Upper lobe of left lung (tissue), 6 donors: ENCODE data around the gene QKI. TPM values are rescaled to one million over a fixed set of nuclear protein-coding genes. Genes with fewer than 3 reads are reported as not detected.

Experiments
- ATAC-seq, 2 donors: fragments of 200-7000 bp; cut with Tn5 transposase; one replicate each; pipeline ENCODE4 v1.9.1; 2022; ENCODE audit warnings: mild to moderate bottlenecking in 2 of 2, moderate library complexity in 2 of 2; ENCODE audit not compliant: low FRiP score in 2 of 2
- DNase-seq, 2 donors: peaks; one replicate each; pipeline ENCODE4 v3.0.0-alpha.2; 2019 to 2020
- H3K27ac ChIP-seq, 4 donors: fragments of 200-600 bp; sonication (generic); one replicate each; pipeline ENCODE4 v1.5.1; 2016 to 2019
- H3K27me3 ChIP-seq, 4 donors: fragments of 200-600 bp; sonication (generic); one replicate each; pipeline ENCODE4 v1.5.1; 2017 to 2019
- H3K36me3 ChIP-seq, 4 donors: fragments of 200-600 bp; sonication (generic); one replicate each; pipeline ENCODE4 v1.5.1; 2016 to 2019
- H3K4me1 ChIP-seq, 4 donors: fragments of 200-600 bp; sonication (generic); one replicate each; pipeline ENCODE4 v1.5.1; 2018 to 2019
- H3K4me3 ChIP-seq, 4 donors: fragments of 200-600 bp; sonication (generic); one replicate each; pipeline ENCODE4 v1.5.1; 2017 to 2019; ENCODE audit warnings: mild to moderate bottlenecking in 2 of 4, moderate library complexity in 1 of 4
- H3K9me3 ChIP-seq, 4 donors: fragments of 200-600 bp; sonication (generic); one replicate each; pipeline ENCODE4 v1.5.1; 2018 to 2019
- CTCF ChIP-seq, 6 experiments: fragments of 450-650 bp in 4 of 6; fragments of 200-600 bp in 2 of 6; sonication (generic) in 2 of 6; IDR thresholded peaks; one replicate each; pipeline ENCODE4 v1.5.1; 2016 to 2019; ENCODE audit warnings: antibody characterized with exemption in 6 of 6
- EP300 ChIP-seq, 4 donors: sonication (generic); formaldehyde crosslinking; IDR thresholded peaks; one replicate each; pipeline ENCODE4 v1.5.1; 2017; ENCODE audit warnings: antibody characterized with exemption in 4 of 4, control low read depth in 2 of 4
- POLR2A ChIP-seq, 4 donors: fragments of 450-650 bp; IDR thresholded peaks; one replicate each; pipeline ENCODE4 v1.5.1; 2016 to 2017; ENCODE audit warnings: antibody characterized with exemption in 4 of 4, mild to moderate bottlenecking in 2 of 4
- POLR2AphosphoS5 ChIP-seq, 2 donors: sonication (generic); formaldehyde crosslinking; IDR thresholded peaks; one replicate each; pipeline ENCODE4 v1.5.1; 2017; ENCODE audit warnings: antibody characterized with exemption in 2 of 2
- WGBS, 2 donors: methylation state at CpG; one replicate each; pipeline ENCODE4 v1.1.5; 2017 to 2018; 5-methylcytosine and 5-hydroxymethylcytosine counted together
- total RNA-seq, 6 donors: library from RNA; depleted of rRNA in 4 of 6; stranded (reverse); fragments of >200 nt in 4 of 6; gene quantifications; one replicate each; pipeline versions ENCODE4 v1.1.0 to v1.2.1, GENCODE V29; 2016 to 2021
- donor health status: DM: no; HTN: no; CAD: no; lungs with moderate emphysema.
- donor health status: DM: no; HTN: yes; CAD: no; lungs with severe emphysema.

QKI gene
- total RNA-seq, 6 donors from 2014 or later = 181 to 273 (median 226) TPM

GRCh38 chr6:163418311-163419029 lies 4.0 kb downstream of the QKI start:
- H3K4me3 ChIP-seq = peak overlapping the region in 3 of 4 donors; percentile 1 to 93 (median 87)
- peaks cover 30 to 47% (median 44%) of the 10 kb centered on the region in 4 donors for H3K4me1 ChIP-seq
- WGBS, 2 donors = 21 to 30% methylated on average over 5 of the region's 5 CpGs
- TF ChIP-seq POLR2A (IDR thresholded peaks at IDR 0.05) (no peak), EP300 (IDR thresholded peaks at IDR 0.05) (no peak), CTCF (IDR thresholded peaks at IDR 0.05) (no peak), POLR2AphosphoS5 (IDR thresholded peaks at IDR 0.05) (no peak)
- no peak for ATAC-seq
- DNase-seq = no peak
- H3K27me3 ChIP-seq = no peaks in the 10 kb centered on the region
- peak overlapping the region; percentile 6 to 100 (median 99) for H3K27ac ChIP-seq
- no peaks in the 10 kb centered on the region for H3K9me3 ChIP-seq
- H3K36me3 ChIP-seq = no peaks in the 10 kb centered on the region

GRCh38 chr6:163419413-163420288 lies 5.1 kb downstream of the QKI start:
- H3K4me1 ChIP-seq = peaks cover 38 to 59% (median 53%) of the 10 kb centered on the region in 4 donors
- no peak for DNase-seq
- WGBS, 2 donors = 18 to 27% methylated on average over 6 of the region's 6 CpGs

GRCh38 chr6:163420289-163420614 lies 5.7 kb downstream of the QKI start:
- DNase-seq (no peak), ATAC-seq (no peak)
- WGBS, 2 donors = 14 to 32% methylated on average over 2 of the region's 2 CpGs
- TF ChIP-seq POLR2AphosphoS5 (IDR thresholded peaks at IDR 0.05) (no peak), POLR2A (IDR thresholded peaks at IDR 0.05) (no peak), CTCF (IDR thresholded peaks at IDR 0.05) (no peak), EP300 (IDR thresholded peaks at IDR 0.05) (no peak)
- H3K9me3 ChIP-seq = no peaks in the 10 kb centered on the region
- H3K36me3 ChIP-seq = no peaks in the 10 kb centered on the region
- no peaks in the 10 kb centered on the region for H3K27me3 ChIP-seq
- H3K4me3 ChIP-seq = peak overlapping the region in 1 of 4 donors; percentile 12
- H3K4me1 ChIP-seq = peaks cover 44 to 62% (median 59%) of the 10 kb centered on the region in 4 donors
- peak overlapping the region in 3 of 4 donors; percentile 99 to 100 (median 99) for H3K27ac ChIP-seq

More at GRCh38 chr6:163419413-163420288, 5.1 kb downstream of the QKI start:
- TF ChIP-seq POLR2AphosphoS5 (IDR thresholded peaks at IDR 0.05) (no peak), POLR2A (IDR thresholded peaks at IDR 0.05) (no peak), CTCF (IDR thresholded peaks at IDR 0.05) (no peak), EP300 (IDR thresholded peaks at IDR 0.05) (no peak)
- ATAC-seq = no peak
- Histone ChIP-seq H3K27ac (peak overlapping the region; percentile 33 to 100 (median 99)), H3K9me3 (no peaks in the 10 kb centered on the region), H3K36me3 (no peaks in the 10 kb centered on the region), H3K27me3 (no peaks in the 10 kb centered on the region), H3K4me3 (peak overlapping the region in 2 of 4 donors; percentile 87 to 93)

GRCh38 chr6:163422550-163422949 lies 8.0 kb downstream of the QKI start:
- H3K27ac ChIP-seq = peak overlapping the region; percentile 18 to 50 (median 28)
- ATAC-seq (no peak), DNase-seq (no peak)
- H3K9me3 ChIP-seq = no peaks in the 10 kb centered on the region
- no peaks in the 10 kb centered on the region for H3K27me3 ChIP-seq
- TF ChIP-seq POLR2AphosphoS5 (IDR thresholded peaks at IDR 0.05) = no peak
- TF ChIP-seq CTCF (IDR thresholded peaks at IDR 0.05) = no peak
- no peak for TF ChIP-seq POLR2A (IDR thresholded peaks at IDR 0.05)
- no peak for TF ChIP-seq EP300 (IDR thresholded peaks at IDR 0.05)
- no peaks in the 10 kb centered on the region for H3K36me3 ChIP-seq
- WGBS, 2 donors = 70 to 74% methylated on average over 3 of the region's 3 CpGs
- peaks cover 57 to 84% (median 73%) of the 10 kb centered on the region in 4 donors for H3K4me1 ChIP-seq
- H3K4me3 ChIP-seq = no peak overlapping the region
